ENCODE data around the gene KIF16B.

The KIF16B gene

DNA sequence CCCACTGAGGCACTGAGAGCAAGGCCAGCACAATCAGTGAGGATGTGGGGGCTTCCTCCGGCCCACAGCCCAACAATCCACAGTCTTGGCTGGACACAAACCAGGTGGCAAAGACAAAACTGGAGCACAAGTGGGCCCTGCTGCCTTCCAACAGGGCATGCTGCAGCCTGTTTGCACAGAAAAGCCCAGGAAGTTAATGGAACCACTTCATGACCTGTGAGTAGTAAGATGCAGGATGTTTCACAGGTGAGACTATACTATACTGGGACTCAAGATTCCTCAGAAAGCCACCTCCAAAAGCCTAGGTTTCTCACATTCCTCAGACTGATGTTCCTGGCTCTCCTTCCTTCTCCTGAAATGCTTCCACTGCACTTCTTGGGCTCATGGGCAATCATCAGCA is 235.5 kb downstream of the KIF16B start:
- H3K4me3 ChIP-seq (ENCODE audit: low read depth, low read length): no peak overlapping the region
- DNase-seq (ENCODE audit: low read depth): no peak
- TF ChIP-seq, protein P1, sequence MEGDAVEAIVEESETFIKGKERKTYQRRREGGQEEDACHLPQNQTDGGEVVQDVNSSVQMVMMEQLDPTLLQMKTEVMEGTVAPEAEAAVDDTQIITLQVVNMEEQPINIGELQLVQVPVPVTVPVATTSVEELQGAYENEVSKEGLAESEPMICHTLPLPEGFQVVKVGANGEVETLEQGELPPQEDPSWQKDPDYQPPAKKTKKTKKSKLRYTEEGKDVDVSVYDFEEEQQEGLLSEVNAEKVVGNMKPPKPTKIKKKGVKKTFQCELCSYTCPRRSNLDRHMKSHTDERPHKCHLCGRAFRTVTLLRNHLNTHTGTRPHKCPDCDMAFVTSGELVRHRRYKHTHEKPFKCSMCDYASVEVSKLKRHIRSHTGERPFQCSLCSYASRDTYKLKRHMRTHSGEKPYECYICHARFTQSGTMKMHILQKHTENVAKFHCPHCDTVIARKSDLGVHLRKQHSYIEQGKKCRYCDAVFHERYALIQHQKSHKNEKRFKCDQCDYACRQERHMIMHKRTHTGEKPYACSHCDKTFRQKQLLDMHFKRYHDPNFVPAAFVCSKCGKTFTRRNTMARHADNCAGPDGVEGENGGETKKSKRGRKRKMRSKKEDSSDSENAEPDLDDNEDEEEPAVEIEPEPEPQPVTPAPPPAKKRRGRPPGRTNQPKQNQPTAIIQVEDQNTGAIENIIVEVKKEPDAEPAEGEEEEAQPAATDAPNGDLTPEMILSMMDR (IDR thresholded peaks at IDR 0.05; ENCODE audit: control insufficient read depth, extremely low read depth, insufficient read depth): no peak

DNA sequence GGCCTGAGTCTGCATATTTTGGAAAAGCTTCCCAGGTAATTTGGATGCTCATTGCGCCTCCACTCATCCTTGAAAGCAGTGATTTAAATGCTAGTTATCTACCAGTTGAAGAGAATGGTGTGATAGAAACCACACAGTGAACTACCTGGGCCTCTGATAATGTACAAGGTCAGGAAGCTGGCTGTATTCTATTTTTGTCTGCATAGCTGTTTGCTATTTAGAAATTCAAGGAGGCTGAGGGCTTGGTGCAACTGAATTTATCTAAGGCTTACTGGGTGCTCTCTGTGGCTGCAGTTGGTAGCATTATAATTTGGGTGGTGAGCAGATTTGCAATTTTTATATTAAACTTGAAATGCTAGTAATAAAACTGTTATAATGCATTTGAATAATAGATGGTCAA is 245.6 kb downstream of the KIF16B start:
- DNase-seq (ENCODE audit: low read depth): no peak
- TF ChIP-seq, protein P1 (IDR thresholded peaks at IDR 0.05; ENCODE audit: control insufficient read depth, extremely low read depth, insufficient read depth): no peak
- H3K4me3 ChIP-seq (ENCODE audit: low read depth, low read length): no peak overlapping the region

DNA sequence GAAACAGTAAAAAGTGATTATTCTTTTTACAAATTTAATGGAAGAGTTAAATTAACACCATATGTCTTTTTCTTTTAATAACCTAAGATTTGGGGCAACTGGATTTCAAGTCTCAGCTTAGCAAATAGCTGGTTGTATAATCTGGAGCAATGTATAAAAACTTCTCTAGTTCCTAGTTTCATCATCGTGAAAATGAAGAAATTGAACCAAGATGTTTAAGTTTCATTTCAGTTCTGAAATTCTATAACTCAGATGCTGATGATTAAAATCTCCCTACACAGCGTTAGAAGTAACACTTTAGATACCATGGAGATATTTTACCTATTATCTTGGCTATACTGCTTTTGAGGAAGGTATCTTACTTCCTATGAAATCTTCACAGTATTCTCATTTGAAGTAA is 252.0 kb downstream of the KIF16B start:
- TF ChIP-seq, protein P1 (IDR thresholded peaks at IDR 0.05; ENCODE audit: control insufficient read depth, extremely low read depth, insufficient read depth): no peak
- no peak overlapping the region for H3K4me3 ChIP-seq (ENCODE audit: low read depth, low read length)
- DNase-seq (ENCODE audit: low read depth): no peak

DNA sequence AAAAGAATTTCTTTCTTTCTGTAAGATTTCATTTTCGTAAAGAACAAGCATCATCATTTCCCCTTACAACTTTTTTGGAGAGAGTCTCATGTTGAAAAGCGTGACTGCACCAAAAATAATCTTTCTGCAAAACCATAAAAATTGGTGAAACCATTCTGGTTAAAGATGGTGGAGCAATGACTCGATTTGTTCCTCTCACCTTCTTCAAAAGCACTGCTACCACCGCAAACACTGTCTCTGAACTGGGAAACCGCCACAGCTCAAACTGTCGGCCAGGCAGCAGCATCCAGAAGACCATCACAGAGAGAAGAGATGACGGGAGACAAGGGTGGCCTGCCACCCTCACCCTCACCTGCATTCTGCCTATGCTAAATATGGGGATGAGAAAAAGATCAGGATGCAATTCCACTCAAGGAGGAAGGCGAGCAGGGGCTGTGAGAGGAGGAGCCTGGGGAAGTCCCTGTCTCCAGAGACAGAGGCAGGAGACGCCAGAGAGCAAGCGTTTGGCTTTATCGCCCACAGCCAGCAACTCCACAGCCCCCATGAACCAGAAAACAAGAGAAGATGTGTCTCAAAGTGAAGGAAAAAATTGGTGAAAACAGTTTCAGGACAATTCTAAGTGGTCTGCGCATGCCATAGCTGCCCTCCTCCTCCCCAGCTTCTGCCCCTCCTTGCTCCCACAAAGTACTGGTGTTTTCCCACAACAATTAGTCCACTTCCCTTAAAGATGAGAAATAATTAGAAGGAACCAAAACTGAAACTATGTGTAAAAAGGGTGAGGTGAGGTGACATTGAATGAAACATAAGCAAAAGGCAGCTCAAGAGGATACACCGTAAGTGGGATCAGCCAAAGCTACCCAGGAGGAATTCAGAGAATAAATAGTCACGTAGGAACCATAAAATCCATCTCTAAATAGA is 255.5 kb downstream of the KIF16B start:
- no peak overlapping the region for H3K4me3 ChIP-seq (ENCODE audit: low read depth, low read length)
- TF ChIP-seq, protein P1 (IDR thresholded peaks at IDR 0.05; ENCODE audit: control insufficient read depth, extremely low read depth, insufficient read depth): no peak
- DNase-seq (ENCODE audit: low read depth): no peak

DNA sequence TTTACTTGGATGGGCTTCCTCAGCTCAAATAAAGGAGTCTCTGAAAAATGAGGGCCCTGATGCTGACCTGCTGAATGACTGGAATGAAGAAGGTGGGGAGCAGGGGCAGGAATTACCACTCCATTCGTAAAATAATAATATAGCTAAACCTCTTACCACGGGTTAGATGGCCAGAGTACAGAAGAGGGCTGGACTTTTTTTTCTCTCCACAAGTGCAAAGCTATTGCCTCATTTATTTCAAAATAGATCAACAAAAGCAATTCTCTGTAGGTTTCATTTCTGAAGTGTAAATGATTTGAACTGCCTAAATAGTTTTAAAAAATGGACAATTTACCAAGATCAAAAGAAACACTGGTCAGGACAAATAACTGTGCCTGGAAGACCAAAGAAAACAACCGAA is 256.7 kb downstream of the KIF16B start:
- no peak for DNase-seq (ENCODE audit: low read depth)
- TF ChIP-seq, protein P1 (IDR thresholded peaks at IDR 0.05; ENCODE audit: control insufficient read depth, extremely low read depth, insufficient read depth): no peak
- no peak overlapping the region for H3K4me3 ChIP-seq (ENCODE audit: low read depth, low read length)

DNA sequence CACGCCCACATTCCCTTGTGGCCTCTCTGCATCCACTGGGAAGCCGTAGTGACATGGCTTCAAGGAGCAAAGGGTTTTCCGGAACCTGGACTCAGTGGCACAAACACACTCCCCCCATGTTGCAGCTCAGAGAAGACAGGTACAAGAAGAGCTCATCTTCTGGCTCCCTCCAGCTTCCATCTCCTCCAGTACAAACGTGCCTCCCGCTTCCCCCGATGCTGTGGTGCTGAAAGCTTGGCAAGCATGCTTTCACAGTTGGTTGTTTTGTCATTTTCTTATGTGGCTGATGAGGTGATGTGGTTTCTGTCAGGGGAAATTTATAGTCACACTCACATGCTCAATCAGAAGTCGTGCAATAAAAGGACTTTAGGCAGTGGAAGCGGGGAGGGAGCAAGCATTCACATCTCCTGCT is 258.5 kb downstream of the KIF16B start:
- TF ChIP-seq, protein P1 (IDR thresholded peaks at IDR 0.05; ENCODE audit: control insufficient read depth, extremely low read depth, insufficient read depth): no peak
- no peak overlapping the region for H3K4me3 ChIP-seq (ENCODE audit: low read depth, low read length)
- no peak for DNase-seq (ENCODE audit: low read depth)

DNA sequence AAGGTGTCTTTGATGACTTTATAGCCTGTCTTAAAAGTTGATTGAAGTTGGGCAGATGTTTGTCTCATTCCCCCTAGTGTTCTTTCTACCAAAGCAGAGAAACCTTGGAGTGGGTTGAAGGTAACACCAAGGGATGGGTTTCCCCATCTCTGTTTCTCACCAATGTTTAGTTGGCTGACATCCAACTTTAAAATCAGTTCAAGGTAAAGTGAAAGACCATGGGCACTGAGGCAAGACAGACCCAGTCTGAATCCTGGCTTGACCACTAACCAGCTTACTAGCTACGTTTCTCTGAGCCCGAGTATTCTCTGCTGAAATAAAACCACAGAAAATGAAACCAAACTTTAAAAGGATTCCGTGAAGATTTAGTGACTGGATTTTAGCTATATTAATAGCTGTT is 258.9 kb downstream of the KIF16B start:
- TF ChIP-seq, protein P1 (IDR thresholded peaks at IDR 0.05; ENCODE audit: control insufficient read depth, extremely low read depth, insufficient read depth): no peak
- no peak for DNase-seq (ENCODE audit: low read depth)
- no peak overlapping the region for H3K4me3 ChIP-seq (ENCODE audit: low read depth, low read length)

Data from LNCaP clone FGC (cell line).